TTC549 (cell line): Measurements from ENCODE around the gene YIPF6.
"Not testable (repeated sequence)": the region's sequence is repeated elsewhere in the genome, so short reads cannot be mapped to it uniquely, and the experiment has no call there.

Experiments
- FAIRE-seq: peaks from 2 replicates; lab custom pipeline; 2012; peaks lifted over from hg19 to GRCh38; lab: Jason Lieb, UNC

The YIPF6 gene

DNA sequence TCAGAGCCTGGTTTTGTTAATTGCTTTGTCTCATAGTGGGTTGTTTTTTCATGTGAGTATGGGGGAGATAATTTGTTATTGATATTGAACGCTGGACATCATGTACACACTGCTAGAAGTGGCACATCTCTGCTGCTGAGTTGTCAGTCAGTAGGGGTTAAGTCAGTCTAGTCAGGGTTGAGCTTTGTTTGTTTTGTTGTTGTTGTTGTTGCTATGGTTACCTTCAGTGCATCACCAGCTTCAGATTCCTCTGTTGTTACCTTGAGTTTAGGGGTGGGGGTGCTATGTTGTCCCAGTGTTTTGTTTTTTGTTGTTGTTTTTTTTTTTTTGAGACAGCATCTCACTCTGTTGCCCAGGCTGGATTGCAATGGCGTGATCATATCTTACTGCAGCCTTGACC, 9.9 kb downstream of the YIPF6 start:
- FAIRE-seq: no peak

DNA sequence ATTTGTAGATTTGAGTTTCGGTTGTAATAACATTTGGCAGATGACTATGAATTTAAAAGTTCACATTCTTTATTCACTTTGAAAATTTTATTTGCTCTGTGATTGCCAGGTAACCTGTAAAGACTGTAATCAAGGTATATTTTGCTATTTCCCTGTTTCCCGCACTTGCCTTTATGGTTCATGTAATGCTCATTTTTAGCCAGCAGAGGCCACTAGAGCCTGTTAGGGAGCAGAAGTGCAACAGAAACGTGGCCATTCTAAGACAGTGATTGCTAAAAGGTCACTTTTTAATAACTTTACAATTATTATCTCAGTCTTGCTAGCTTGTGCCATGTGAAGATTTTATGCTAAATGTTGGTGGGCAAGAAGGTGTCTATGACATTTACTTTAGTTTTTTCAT, 12.4 kb downstream of the YIPF6 start:
- FAIRE-seq: peak; percentile 61

DNA sequence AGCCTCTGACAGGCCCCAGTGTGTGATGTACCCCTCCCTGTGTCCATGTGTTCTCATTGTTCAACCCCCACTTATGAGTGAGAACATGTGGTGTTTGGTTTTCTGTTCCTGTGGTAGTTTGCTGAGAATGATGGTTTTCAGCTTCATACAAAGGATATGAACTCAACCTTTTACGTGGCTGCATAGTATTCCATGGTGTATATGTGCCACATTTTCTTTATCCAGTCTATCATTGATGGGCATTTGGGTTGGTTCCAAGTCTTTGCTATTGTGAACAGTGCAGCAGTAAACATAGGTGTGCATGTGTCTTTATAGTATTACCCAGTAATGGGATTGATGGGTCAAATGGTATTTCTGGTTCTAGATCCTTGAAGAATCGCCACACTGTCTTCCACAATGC, 25.8 kb downstream of the YIPF6 start:
- not testable (repeated sequence) for FAIRE-seq

DNA sequence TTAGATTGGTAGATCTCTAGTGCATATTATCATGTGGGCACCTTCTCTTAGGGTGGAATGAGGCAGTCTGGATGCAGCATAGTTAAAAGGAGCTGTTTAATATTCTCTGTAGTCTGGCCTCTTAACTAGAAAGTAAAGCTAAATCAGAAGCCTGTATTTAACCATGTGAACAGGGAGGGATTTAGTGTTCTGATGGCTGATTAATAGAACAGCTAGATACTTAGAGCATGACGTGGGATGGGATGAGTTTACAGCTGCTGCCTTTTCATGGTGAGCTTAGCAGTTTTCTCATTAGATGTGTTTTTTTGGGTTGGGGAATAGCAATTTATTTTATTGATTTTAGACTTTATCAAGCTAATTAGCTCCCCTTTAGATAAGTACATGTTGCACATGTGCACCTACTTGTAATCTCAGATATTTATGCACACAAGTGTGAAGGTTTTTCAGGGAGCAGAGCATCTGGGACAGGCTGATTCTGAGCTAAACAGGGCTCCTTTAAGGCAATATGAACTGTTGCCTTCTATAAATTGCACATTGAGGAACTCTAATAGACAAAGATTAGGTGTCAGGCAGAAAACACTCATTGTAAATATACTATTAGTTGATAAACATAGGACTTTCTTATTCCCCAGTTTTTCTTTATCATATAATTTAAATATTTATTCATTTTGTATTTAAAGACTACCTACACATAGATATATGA, 34.1 kb downstream of the YIPF6 start:
- no peak for FAIRE-seq

DNA sequence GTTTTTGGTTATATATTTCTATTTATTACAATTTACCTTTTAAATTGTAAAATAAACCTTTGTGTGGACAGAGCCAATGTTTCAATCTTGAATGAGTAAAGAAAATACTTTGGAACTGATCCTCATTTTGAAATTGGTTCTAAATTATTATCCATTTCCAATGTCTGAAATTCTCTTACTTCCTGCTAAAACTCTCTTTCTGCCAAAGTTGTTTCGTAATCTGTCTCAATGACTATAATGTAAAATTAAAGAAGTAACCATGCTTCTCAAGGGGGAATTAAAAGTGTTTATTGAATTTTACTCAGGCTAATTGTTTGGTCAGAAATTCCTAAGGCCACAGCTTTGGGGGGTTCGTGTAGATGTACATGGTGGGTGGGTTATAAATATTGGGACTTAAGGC, 34.8 kb downstream of the YIPF6 start:
- FAIRE-seq: no peak

DNA sequence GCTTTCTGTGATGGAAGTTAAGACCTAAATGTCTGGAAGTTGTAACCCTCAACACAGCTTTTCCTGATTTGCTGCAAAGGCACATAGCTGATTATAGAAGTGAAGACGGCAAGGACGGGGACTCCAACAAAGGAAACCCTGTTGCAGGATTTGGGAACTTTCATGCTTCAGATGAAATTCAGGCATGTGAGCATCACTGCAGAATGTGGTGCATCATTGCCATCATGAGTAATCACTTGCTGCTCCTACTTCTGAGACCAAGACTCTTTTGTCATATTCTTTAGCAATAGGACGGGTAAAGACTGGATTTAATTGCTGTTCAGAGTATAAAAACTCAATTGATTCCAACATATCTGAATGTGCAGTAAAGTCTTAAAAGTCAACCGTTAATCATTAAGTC, 35.8 kb downstream of the YIPF6 start:
- FAIRE-seq: no peak

DNA sequence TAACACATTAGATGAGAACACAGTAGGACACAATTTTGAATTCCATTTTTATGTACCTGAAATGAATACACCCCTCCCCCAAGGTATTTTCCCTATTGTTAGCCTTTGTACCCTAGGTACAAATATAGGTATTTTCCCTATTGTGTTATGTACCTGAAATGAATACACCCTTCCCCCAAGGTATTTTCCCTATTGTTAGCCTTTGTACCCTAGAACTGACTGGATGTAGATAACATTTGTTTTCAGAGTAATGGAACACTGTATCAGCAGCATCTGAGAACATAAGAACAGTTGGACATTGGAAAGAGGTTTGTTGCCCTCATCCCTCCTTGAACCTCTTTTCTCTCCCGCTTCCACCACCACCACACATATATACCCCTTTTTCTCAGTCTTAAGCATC, 37.6 kb downstream of the YIPF6 start:
- no peak for FAIRE-seq

DNA sequence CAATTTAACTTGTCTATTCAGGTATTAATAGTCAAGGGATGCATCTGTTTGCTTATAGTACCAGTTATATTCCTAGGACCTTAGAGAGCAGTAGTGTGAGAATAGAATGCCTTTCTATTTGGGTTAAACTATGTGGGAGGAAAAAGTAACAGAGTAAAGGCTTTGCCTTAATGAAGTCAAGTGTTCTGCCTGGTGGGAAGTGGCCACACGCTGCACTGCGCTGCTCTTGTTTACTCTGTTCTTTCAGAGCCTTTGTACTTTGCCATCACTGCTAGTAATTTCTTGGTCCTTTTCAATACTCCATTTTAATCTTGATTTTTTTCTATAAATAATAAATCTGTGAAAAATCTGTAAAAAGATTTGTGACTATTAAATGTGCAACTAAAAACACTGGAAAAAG, 38.0 kb downstream of the YIPF6 start:
- no peak for FAIRE-seq

DNA sequence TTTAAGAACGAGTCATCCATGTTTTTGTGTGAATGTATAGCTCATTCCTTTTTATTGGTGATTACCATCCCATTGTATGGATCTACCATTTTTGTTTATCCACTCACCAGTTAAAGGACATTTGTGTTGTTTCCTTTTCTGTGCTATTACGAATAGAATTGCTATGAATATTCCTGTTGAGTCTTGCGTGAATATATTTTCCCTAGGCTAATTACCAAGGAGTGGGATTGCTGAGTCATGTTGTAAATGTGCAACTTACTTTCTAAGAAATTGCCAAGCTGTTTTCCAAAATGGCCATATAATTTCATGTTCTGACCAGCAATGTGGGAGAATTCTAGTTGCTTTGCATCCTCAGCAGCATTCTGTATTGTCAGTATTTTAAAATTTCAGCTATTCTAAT, 51.3 kb downstream of the YIPF6 start:
- no peak for FAIRE-seq

DNA sequence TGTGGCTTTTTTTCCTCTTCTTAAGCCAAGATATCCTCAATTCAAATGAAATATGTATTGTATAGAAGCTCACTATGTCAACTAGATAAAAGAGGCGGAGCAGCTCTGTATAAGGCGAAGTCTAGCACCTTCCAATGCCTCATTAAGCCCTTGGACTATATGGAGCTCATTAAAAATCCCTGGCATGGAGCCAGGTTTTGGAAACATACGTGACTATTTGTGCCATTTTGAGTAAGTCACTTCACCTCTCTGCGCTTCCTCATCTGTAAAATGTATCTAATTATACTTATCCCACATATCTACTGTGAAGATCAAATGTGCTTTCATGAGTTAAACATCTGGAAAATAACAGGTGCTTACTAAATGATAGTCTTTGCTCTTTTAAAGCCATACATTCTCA, 57.2 kb downstream of the YIPF6 start:
- no peak for FAIRE-seq

DNA sequence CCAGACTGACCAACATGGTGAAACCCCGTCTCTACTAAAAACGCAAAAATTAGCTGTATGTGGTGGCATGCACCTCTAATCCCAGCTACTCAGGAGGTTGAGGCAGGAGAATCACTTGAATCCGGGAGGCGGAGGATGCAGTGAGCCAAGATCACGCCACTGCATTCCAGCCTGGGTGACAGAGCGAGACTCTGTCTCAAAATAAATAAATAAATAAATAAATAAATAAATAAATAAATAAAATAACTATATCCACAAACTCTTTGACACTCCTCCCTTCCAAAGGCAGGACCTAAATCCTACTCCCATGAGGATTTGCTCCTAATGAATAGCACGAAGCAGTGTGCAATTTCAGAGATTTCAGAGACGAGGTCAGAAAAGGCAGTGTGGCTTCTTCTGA, 58.3 kb downstream of the YIPF6 start:
- FAIRE-seq: not testable (repeated sequence)

DNA sequence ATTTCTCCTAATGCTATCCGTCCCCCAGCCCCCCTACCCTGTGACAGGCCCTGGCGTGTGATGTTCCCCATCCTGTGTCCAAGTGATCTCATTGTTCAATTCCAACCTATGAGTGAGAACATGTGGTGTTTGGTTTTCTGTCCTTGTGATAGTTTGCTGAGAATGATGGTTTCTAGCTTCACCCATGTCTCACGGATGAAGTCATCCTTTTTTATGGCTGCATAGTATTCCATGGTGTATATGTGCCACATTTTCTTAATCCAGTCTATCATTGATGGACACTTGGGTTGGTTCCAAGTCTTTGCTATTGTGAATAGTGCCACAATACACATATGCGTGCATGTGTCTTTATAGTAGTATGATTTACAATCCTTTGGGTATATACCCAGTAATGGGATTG, 61.1 kb downstream of the YIPF6 start:
- not testable (repeated sequence) for FAIRE-seq

DNA sequence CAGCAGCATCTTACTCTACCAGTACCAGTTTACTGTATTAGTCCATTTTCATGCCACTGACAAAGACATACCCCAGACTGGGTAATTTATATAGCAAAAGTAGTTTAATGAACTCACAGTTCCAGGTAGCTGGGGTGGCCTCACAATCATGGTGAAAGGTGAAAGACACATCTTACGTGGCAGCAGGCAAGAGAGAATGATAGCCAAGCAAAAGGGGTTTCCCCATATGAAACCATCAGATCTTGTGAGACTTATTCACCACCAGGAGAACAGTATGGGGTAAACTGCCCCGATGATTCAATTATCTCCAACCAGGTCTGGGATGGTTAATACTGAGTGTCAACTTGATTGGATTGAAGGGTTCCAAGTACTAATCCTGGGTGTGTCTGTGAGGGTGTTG, 69.3 kb downstream of the YIPF6 start:
- FAIRE-seq: no peak

DNA sequence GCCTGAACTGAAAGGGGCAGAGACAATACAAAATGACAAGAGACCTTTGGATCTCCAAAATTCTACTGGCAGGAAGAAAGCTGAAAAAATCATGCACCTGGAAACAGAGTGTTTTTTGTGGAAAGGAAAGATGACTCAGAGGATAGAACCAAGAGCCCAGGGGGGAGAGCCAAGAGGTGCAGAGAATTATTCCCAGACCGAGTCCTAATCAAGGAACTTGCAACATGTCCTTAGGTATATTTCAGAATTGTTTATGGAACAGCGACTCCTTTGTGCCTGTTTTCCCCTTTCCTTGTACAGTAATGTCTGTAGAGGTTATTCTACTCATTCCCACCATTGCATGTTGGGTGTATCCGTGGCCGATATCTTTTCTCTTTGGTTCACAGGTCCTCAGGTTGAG, 71.7 kb downstream of the YIPF6 start:
- no peak for FAIRE-seq

DNA sequence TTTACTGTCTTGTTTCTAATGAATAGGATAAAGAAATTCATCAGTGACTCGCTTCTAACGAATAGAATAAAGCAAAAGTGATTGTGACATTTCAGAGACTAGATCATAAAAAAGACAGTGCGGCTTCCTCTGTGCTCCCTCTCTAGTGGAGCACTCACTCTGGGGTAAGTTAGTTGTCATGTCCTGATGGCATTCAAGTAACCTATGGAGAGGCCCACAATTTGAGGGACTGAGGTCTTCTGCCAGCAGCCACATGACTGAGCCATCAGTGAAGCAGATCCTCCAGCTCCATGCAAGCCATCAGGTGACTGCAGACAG, 72.4 kb downstream of the YIPF6 start:
- no peak for FAIRE-seq

DNA sequence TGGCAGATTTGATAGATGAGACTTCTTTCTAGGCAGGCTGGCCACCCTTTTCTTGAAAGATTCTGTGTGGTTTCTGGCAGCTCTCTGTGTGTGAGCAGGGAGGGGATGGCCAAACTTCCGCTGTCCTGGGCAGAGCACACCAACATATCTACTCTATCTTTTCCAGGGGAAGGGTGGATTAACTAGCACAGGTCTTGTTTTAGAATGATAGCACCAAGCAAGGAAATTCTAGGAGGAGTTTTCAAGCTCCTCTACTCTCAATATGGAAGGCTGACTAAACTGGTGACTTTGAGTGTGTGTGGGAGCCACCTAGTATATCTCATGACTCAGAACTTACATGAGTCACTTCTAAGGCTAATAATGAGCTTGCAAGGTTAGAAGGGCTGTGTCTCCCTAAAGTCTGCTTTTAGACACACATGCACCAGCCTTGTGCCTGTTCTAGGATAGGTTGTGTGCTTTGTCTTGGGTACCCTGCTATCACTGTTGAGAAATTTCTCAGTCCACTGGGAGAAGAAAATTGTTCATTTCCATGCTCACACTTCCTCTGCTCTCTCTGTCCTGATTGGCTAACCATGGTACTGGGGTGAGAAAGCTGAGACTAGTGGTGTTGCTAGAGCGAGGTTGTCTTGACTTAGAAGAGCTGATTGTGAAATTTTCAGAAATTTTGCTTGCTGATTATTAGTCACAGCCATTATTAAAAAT, 72.9 kb downstream of the YIPF6 start:
- FAIRE-seq: no peak

DNA sequence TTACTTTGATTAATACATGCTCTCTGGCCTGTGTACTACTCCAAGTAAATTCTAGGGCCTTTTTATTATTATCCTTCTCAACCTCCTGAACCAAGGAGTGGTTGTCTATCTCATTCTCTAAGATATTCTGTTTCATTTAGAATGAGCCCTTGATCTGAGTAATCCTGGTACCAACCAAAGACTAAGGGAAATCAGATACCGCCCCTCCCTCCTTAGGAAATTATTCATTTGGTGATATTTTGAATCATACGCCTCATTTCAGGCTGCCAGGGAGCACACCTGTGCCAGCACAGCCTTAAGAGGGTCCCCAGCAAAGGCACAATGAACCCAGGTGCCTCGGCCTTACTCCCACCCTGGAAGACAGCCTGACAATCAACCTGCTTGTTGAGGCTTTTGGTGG, 75.4 kb downstream of the YIPF6 start:
- no peak for FAIRE-seq

DNA sequence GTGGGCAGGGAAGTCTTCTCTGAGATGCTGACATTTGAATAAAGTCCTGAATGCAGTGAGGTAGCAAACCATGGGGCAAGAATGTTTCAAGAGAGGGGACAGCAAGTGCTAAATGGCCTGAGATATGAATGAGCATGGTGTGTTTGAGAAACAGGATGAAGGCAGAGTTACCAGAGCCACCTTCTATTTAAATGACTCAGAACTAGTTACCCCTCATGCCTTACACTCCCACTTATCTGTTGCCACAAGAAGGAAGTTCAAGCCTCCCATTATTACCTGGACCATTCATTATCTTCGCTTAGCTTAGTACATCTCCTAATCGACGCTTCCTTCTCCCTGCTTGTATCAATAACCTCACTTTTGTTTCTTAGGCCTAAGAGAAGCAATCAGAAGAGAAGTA, 81.0 kb downstream of the YIPF6 start:
- no peak for FAIRE-seq

DNA sequence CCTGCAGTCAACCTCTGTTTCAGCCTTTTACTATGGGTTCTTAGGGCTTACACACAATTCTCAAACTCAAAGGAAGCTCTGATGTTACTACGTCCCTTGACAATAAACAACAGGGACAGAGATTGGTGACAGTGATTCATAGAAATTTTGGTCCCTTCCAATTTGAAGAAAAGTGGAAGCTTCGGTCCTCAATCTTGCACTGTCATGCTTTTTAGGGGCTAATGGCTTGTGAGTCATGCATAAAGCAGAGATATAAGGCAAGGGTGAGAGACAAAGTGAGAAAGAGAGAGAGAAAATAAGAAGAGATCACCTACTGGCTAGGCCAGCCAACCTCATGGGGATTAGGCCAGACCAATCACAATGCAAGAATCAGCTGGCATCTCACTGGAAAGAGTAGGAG, 85.4 kb downstream of the YIPF6 start:
- no peak for FAIRE-seq
